Measurements from ENCODE around the gene AP1S1. TPM values are rescaled to one million over a fixed set of nuclear protein-coding genes. Genes with fewer than 3 reads are reported as not detected.

The AP1S1 gene
- total and polyA plus RNA-seq, 2 donors (not counting 3 experiments of a cell fraction or from before 2014, with no cell fraction given) = 93.3 to 106 TPM

DNA sequence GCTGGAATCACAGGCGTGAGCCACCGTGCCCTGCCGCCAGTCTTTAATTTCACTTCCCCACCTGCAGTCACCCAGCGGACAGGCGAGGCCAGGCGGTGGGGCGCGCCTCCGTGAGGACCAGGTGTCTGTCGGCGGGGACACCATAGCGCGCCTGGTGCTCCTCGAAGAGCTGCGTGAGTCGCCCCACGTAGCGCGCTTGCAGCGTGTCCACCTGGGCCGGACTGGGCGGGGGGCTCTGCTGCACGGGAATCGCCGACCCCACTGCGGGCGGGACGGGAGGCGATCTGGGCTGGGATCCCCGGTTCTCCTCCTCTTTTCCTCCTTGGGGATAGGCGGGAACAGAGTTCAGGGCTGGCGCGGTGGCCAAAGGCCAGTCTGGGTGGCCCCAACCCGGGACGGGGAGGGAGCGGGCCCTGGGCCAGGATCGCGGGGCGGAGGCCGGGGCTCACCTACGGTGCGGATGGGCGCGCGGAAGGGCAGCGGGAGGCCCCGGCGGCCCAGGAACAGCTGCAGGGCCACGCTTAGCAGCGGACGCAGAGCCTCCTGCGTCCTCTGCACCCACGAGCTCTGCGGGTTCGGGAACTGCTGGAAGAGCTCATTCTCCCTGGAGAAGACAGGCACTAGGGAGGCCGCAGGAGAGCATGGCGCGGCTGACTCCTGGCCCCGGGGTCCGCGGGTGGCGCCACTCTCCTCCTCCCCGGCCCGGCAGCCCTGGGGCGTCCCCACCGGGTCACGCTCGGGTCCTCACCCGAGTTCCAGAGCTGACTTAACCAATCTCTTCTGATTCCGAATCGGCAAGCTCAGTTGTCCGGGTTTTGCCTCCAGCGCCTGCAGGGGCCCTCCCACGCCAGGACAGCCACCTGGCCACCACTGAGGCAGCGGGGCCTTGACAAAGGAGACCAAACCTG, 47.7 kb downstream of the AP1S1 start:
- Histone ChIP-seq H3K4me3 (replicated peaks in 1 of 3; ENCODE audit: insufficient read depth in 1 of 3, low read depth in 1 of 3, low read length in 3 of 3) (no peak overlapping the region), H3K9me1 (replicated peaks; ENCODE audit: control insufficient read depth, extremely low read depth, insufficient read depth, low read length) (no peaks in the 10 kb centered on the region), H3K79me2 (ENCODE audit: control insufficient read depth, insufficient read depth, low read length) (no peaks in the 10 kb centered on the region), H3K27me3 (ENCODE audit: control insufficient read depth in 2 of 2, insufficient read depth in 2 of 2, low read length in 2 of 2) (peaks cover 28 to 29% of the 10 kb centered on the region in 2 experiments), H3K9me3 (replicated peaks; ENCODE audit: control insufficient read depth, insufficient read depth, low read length) (no peaks in the 10 kb centered on the region), H3K36me3 (ENCODE audit: control insufficient read depth in 2 of 2, extremely low read depth in 1 of 2, insufficient read depth in 2 of 2, low read length in 2 of 2) (peaks cover 0 to 7% of the 10 kb centered on the region in 2 experiments), H3K4me1 (ENCODE audit: control insufficient read depth, extremely low read depth, insufficient read depth, low read length) (peaks cover 5% of the 10 kb centered on the region), H3K4me2 (ENCODE audit: insufficient read depth, low read length) (no peak overlapping the region), H3K27ac (ENCODE audit: insufficient read depth, low read depth, low read length) (no peak overlapping the region), H3K9ac (replicated peaks; ENCODE audit: extremely low read depth, insufficient read depth, low read length) (no peak overlapping the region), H4K20me1 (replicated peaks; ENCODE audit: control insufficient read depth, extremely low read depth, insufficient read depth, low read length) (no peaks in the 10 kb centered on the region), H2AFZ (ENCODE audit: low read depth, low read length) (no peak overlapping the region)
- DNase-seq (ENCODE audit: low read depth, low spot score) (no peak), FAIRE-seq (no peak)
- TF ChIP-seq EZH2 (IDR thresholded peaks at IDR 0.05; ENCODE audit: borderline replicate concordance, low read depth, low read length, severe bottlenecking) (no peak), FOS (IDR thresholded peaks at IDR 0.05; ENCODE audit: borderline replicate concordance, insufficient read depth, low read length) (no peak), JUN (IDR thresholded peaks at IDR 0.05; ENCODE audit: borderline replicate concordance, insufficient read depth, insufficient read length, low read depth) (no peak), MYC (IDR thresholded peaks at IDR 0.05; ENCODE audit: low read depth, low read length) (no peak), POLR2AphosphoS5 (IDR thresholded peaks at IDR 0.05; ENCODE audit: insufficient read depth, low read depth, low read length) (no peak), POLR2A (IDR thresholded peaks at IDR 0.05; ENCODE audit: low read depth, low read length) (no peak), GATA2 (IDR thresholded peaks at IDR 0.05; ENCODE audit: insufficient read depth, insufficient read length, low read depth, low read length) (no peak)
- TF ChIP-seq, protein P1, sequence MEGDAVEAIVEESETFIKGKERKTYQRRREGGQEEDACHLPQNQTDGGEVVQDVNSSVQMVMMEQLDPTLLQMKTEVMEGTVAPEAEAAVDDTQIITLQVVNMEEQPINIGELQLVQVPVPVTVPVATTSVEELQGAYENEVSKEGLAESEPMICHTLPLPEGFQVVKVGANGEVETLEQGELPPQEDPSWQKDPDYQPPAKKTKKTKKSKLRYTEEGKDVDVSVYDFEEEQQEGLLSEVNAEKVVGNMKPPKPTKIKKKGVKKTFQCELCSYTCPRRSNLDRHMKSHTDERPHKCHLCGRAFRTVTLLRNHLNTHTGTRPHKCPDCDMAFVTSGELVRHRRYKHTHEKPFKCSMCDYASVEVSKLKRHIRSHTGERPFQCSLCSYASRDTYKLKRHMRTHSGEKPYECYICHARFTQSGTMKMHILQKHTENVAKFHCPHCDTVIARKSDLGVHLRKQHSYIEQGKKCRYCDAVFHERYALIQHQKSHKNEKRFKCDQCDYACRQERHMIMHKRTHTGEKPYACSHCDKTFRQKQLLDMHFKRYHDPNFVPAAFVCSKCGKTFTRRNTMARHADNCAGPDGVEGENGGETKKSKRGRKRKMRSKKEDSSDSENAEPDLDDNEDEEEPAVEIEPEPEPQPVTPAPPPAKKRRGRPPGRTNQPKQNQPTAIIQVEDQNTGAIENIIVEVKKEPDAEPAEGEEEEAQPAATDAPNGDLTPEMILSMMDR (IDR thresholded peaks at IDR 0.05; ENCODE audit: extremely low read depth in 1 of 2, insufficient read depth in 1 of 2, low read depth in 1 of 2, low read length in 2 of 2) = no peak
- TF ChIP-seq, protein P2, sequence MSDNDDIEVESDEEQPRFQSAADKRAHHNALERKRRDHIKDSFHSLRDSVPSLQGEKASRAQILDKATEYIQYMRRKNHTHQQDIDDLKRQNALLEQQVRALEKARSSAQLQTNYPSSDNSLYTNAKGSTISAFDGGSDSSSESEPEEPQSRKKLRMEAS (IDR thresholded peaks at IDR 0.05; ENCODE audit: insufficient read depth, insufficient read length) = no peak
- no TSS peak for BruUV-seq (replicated peaks)
- intact Hi-C loops (cut with micrococcal nuclease) = no loop called here
- POLR2A ChIA-PET = no interaction called here
- CTCF ChIA-PET = interaction anchor here (0.6 to 5.2 kb wide), 6 partner anchors 9 to 496 kb away, joined by 3 to 38 read pairs (median 4); partner anchors contain the start of genes FIS1 and POP7
- dilution Hi-C loops (cut with MboI; ENCODE audit: extremely low pct_ligation_motif_present, low sequenced_read_pairs) = no loop called here

Measured in endothelial cell of umbilical vein (primary cell).